NCI-H2171 (cell line): ENCODE data around the gene WDR38.

ENCODE experiments used
- DNase-seq: peaks from one replicate; lab custom pipeline; 2025; lab: John Stamatoyannopoulos, UW

The WDR38 gene

GRCh38 chr9:124882231-124882630 lies 29.0 kb downstream of the WDR38 start:
- no peak for DNase-seq

- no peak for DNase-seq
Observed at GRCh38 chr9:124884376-124884775, 31.1 kb downstream of the WDR38 start.

- no peak for DNase-seq
Observed at GRCh38 chr9:124885551-124885950, 32.3 kb downstream of the WDR38 start.

- no peak for DNase-seq
Observed at GRCh38 chr9:124886461-124886860, 33.2 kb downstream of the WDR38 start.

- DNase-seq, result no peak
Observed at GRCh38 chr9:124886866-124887492, 33.7 kb downstream of the WDR38 start.

- DNase-seq, result no peak
Observed at GRCh38 chr9:124887832-124888231, 34.6 kb downstream of the WDR38 start.

- DNase-seq, result no peak
Observed at GRCh38 chr9:124889006-124889405, 35.7 kb downstream of the WDR38 start.

GRCh38 chr9:124890179-124890578 lies 36.9 kb downstream of the WDR38 start:
- no peak for DNase-seq

- DNase-seq, result no peak
Observed at GRCh38 chr9:124894035-124894740, 40.9 kb downstream of the WDR38 start.

- no peak for DNase-seq
Observed at GRCh38 chr9:124894741-124895170, 41.5 kb downstream of the WDR38 start.

- no peak for DNase-seq
Observed at GRCh38 chr9:124897570-124898460, 44.6 kb downstream of the WDR38 start.

GRCh38 chr9:124899845-124900244 lies 46.6 kb downstream of the WDR38 start:
- DNase-seq, result no peak

GRCh38 chr9:124906966-124907365 lies 53.7 kb downstream of the WDR38 start:
- DNase-seq, result no peak
